ENCODE measurements around the gene ZNF492.
A peak's percentile ranks its signal among the peaks of the same experiment; 100 is the strongest.
"Not testable (repeated sequence)": the region's sequence is repeated elsewhere in the genome, so short reads cannot be mapped to it uniquely, and the experiment has no call there.

The ZNF492 gene
- total RNA-seq = 1.1 to 3.2 (median 2.5) reads per million in 4 experiments

GRCh38 chr19:22633706-22634449, at the start of gene ZNF492:
Gene ZNF492 (plus strand): TSS chr19:22634324. CDS start chr19:22653400, 19,076 bp downstream.
- DNase-seq = peak; percentile 84

- no peak for DNase-seq
Measured at GRCh38 chr19:22595422-22595821, 38.7 kb upstream of the ZNF492 start.

DNA sequence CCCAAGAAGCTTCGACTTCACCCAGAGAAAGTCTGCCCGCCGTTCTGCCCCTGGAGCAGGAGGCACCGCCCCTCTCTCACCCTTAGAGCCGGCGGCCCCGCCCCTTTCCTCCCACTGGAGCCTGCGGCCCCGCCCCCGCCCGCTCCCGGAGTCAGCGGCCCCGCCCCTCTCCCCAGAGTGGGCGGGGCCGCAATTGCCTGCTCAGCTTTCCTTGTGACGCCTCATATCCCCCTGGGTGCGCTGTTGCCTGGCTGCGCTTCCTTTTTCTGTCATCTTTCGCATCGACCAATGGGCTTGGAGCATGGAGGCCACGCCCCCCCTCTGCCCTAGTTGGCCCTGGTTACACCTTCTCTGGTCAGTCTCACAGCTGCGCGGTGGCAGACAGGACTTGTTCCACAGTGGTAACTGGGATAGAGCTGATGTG, 38.2 kb upstream of the ZNF492 start:
- DNase-seq = no peak

DNA sequence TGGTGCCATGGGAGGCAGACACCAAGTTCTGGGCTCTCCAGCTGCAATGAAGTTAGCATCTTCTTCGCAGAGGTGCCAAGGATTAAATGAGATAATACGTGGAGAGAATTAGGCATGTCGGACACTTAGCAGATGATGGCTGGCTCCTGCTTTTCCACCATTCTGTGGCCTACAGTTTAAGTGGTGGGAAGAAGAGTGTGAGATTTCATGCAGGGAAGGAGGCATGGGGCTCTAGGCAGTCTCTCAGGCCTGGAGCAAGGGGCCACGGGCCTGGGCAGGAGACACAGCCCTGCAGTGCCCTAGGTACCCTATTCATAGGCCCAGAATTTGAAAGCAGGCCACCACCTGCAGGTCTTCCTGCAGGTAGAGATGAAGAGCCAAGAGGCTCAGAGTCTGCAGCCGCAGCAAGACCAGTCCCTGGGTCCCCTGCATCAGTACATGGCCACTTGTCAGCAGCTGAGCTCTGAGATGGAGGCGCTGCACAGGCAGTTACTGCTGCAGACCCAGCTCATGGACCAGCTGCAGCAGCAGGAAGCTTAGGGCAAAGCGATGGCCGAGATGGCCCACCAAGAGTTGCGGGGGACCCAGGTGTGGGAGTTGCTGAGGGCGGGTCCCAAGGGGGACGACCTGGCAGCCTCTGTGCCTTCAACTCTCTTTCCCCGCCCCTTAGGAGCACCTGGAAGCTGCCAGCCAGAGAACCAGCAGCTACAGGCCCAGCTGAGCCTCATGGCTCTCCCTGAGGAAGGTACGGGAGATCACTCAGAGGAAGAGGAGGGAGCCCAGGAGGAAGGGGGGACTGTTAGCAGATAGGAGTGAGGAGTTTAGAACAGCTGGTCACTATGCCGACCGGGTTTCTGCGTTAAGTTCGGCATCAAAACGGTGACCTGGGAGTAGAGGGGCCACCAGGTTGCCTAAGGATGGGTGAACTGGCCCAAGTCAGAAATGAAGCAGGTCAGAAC, 33.2 kb upstream of the ZNF492 start:
- DNase-seq = no peak

GRCh38 chr19:22601906-22602630, 32.1 kb upstream of the ZNF492 start:
- no peak for DNase-seq

GRCh38 chr19:22602631-22603272, 31.4 kb upstream of the ZNF492 start:
- DNase-seq = no peak

GRCh38 chr19:22603518-22604440, 30.3 kb upstream of the ZNF492 start:
- no peak for DNase-seq

GRCh38 chr19:22604571-22605274, 29.4 kb upstream of the ZNF492 start:
- DNase-seq = no peak

DNA sequence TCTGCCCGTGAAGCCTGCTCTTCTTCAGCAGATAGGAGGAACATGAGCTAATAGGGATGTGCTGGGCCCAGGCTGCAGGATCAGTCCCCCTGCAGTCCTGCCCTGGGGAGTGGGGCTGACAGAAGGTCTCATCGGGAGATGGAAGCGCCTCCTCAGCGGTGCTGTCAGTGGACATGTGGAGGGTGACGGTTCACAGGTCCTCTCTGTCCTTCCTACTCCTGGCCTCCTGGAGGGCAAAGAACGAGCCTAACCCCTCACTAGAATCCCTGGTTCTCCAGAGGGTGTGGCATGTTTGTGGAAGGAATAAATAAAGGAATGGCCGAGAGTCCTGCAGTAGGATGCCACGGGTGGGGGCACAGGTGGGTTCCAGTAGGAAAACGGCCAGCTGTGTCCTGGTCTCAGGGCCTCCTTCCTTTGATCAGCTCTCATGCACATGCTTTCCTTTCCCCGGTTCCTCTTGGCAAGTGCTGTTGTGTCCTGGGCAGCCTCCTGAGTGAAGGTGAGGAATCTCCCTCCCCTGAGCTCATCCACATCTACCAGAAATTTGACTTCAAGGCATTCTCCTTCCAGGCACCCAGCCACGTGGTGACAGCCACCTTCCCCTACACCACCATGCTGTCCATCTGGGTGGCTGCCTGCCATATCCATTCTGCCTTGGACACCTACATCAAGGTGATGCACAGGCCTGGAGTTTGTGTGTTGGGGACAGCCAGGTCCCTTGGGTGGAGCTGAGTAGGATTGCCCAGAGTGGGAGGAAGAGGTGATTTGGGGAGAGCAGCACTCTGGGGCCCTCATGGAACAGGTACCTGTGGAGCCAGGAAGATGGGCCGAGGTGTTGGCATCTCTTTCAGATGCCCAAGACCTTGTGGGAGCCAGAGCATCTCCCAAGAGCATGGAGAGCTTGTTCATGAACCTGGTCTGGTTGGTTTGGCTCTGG, 28.6 kb upstream of the ZNF492 start:
- DNase-seq = no peak

GRCh38 chr19:22606212-22606553, 27.9 kb upstream of the ZNF492 start:
- no peak for DNase-seq

- DNase-seq = no peak
Measured at GRCh38 chr19:22606954-22607652, 27.0 kb upstream of the ZNF492 start.

- DNase-seq = no peak
Measured at GRCh38 chr19:22607653-22608430, 26.3 kb upstream of the ZNF492 start.

- no peak for DNase-seq
Measured at GRCh38 chr19:22608441-22608840, 25.7 kb upstream of the ZNF492 start.

DNA sequence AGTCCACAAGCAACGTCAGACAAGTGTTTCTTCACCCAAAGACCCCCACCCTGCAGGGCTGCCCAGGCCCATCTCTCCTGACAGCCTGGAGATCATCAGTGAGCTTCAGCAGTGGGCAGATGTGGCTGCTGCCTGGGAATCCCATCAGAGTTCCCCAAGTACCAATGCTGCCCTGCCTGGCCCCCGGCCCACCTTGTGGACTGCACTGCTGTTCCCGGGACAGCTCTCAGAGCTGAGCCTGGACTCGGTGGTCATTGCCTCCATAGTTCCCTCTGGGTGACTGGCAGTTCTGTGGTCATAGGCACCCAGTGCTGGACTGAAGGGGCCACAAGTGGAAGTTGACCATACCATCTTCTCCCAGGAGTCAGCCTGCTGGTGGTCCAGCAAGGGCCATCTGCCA, 24.5 kb upstream of the ZNF492 start:
- DNase-seq = no peak

DNA sequence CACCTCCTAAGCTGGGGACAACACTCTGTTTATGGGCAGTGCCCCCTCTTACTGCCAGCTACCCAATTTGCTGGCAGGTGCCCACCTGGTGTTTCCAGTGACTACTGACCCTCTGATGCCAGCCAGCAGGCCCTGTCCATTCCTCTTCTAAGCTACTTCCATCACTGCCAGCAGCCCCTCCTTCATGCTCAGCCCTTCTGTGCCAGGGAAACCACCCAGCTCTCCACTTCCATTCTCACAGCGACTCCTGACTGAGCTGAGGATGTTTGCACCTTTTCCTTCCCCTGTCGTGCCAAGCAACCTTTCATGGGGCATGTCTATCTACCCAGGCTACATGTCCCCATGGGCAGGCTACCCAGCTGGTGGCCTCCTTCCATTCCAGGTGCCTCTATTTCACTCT, 24.0 kb upstream of the ZNF492 start:
- no peak for DNase-seq

- DNase-seq = no peak
Measured at GRCh38 chr19:22612316-22612715, 21.8 kb upstream of the ZNF492 start.

GRCh38 chr19:22616659-22617058, 17.5 kb upstream of the ZNF492 start:
- no peak for DNase-seq

GRCh38 chr19:22617181-22617580, 16.9 kb upstream of the ZNF492 start:
- DNase-seq = not testable (repeated sequence)
